HFFc6 (cell line): ENCODE measurements around the gene RRAS2. TPM values are rescaled to one million over a fixed set of nuclear protein-coding genes. Genes with fewer than 3 reads are reported as not detected.

Experiments used
- DNase-seq: peaks from one replicate; pipeline ENCODE4 v3.0.0-alpha.2; 2018
- H3K27ac Mint-ChIP-seq: 2 replicates; pipeline ENCODE4 v1.8.0; 2020; ENCODE audit warnings: mild to moderate bottlenecking, mixed read lengths
- H3K27me3 Mint-ChIP-seq: 2 replicates; pipeline ENCODE4 v1.8.0; 2021; ENCODE audit warnings: mild to moderate bottlenecking, moderate library complexity, mixed read lengths; ENCODE audit not compliant: insufficient read depth
- H3K36me3 Mint-ChIP-seq: 2 replicates; pipeline ENCODE4 v1.8.0; 2021; ENCODE audit warnings: low read depth, mixed read lengths
- H3K4me1 Mint-ChIP-seq: 2 replicates; pipeline ENCODE4 v1.8.0; 2020; ENCODE audit warnings: low read depth, mixed read lengths
- H3K4me3 Mint-ChIP-seq: 2 replicates; pipeline ENCODE4 v1.8.0; 2020; ENCODE audit warnings: mild to moderate bottlenecking, moderate library complexity, mixed read lengths
- H3K9me3 Mint-ChIP-seq: 2 replicates; pipeline ENCODE4 v1.8.0; 2020; ENCODE audit warnings: mild to moderate bottlenecking, mixed read lengths
- total RNA-seq, 6 experiments: library from RNA; stranded (reverse); fragmentation: NEBNext Ultra II Directional; extraction: Animal tissue kit (Norgen Biotek cat#: 25700); gene quantifications; 2 replicates in 1 of 6; 3 replicates in 5 of 6; pipeline ENCODE4 v1.2.3, GENCODE V29; 2021
- TF ChIP-seq, protein P1 (sequence below): fragments of 200-600 bp; sonication (generic); IDR thresholded peaks from 2 replicates; pipeline ENCODE4 v1.5.0; 2021; ENCODE audit warnings: antibody characterized with exemption, mild to moderate bottlenecking

The RRAS2 gene
- total RNA-seq, 6 experiments from 2014 or later = 89.6 to 122 (median 103) TPM

DNA sequence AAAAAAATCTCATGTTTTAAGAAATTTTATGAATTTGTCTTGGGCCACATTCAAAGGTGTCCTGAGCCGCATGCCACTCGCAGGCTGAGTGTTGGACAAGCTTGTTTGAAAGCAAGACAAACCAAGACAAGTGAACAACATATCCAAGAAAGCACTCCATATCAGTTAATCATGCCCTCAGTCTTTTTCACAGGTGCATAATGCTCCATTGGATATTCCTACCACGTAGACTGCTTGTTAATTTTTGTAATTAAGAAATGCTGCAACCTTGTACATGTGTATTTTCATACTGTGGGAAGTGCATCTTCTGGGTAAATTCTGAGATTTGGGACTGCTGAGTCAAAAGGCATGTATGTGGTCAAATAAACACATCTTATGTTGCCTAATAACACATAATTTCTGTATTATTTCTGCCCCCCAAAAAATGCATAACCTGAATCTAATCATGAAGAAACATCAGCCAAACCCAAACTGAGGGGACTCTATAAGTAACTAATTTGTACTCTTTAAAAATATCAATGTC, 8.2 kb downstream of the RRAS2 start:
- Mint-ChIP-seq H3K4me1 (peaks cover 70% of the 10 kb centered on the region), H3K9me3 (peaks cover 20% of the 10 kb centered on the region), H3K27ac (no peak overlapping the region), H3K27me3 (no peaks in the 10 kb centered on the region; the same call in 1 of the 2 replicates), H3K36me3 (peaks cover 54% of the 10 kb centered on the region), H3K4me3 (no peak overlapping the region)
- DNase-seq = no peak
- TF ChIP-seq, protein P1, sequence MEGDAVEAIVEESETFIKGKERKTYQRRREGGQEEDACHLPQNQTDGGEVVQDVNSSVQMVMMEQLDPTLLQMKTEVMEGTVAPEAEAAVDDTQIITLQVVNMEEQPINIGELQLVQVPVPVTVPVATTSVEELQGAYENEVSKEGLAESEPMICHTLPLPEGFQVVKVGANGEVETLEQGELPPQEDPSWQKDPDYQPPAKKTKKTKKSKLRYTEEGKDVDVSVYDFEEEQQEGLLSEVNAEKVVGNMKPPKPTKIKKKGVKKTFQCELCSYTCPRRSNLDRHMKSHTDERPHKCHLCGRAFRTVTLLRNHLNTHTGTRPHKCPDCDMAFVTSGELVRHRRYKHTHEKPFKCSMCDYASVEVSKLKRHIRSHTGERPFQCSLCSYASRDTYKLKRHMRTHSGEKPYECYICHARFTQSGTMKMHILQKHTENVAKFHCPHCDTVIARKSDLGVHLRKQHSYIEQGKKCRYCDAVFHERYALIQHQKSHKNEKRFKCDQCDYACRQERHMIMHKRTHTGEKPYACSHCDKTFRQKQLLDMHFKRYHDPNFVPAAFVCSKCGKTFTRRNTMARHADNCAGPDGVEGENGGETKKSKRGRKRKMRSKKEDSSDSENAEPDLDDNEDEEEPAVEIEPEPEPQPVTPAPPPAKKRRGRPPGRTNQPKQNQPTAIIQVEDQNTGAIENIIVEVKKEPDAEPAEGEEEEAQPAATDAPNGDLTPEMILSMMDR = no peak

GRCh38 chr11:14350215-14350614, 8.8 kb downstream of the RRAS2 start:
- peaks cover 54% of the 10 kb centered on the region for H3K36me3 Mint-ChIP-seq

DNA sequence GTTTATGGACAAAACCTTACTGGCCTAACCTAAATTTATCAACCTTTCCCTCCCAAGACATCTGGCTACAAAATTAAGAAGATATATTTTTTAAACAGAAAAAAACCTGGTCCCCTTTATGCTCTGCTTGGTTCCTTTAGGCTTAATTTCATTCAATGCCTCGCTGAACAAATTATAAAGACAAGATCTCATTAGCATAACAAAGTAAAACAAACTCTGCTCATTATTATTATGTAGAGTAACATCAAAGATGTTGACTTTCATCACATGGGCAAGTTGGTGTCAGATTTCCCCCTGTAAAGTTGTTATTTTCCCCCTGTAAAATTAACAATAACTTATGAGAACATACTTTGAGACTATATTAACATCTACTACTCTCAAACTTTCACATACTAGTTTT, 11.0 kb downstream of the RRAS2 start:
- Mint-ChIP-seq H3K36me3 (peaks cover 58% of the 10 kb centered on the region), H3K27ac (no peak overlapping the region), H3K27me3 (no peaks in the 10 kb centered on the region; the same call in 1 of the 2 replicates), H3K9me3 (peaks cover 24% of the 10 kb centered on the region), H3K4me3 (no peak overlapping the region), H3K4me1 (peaks cover 64% of the 10 kb centered on the region)
- no peak for DNase-seq
- TF ChIP-seq, protein P1 = no peak

More at GRCh38 chr11:14350215-14350614, 8.8 kb downstream of the RRAS2 start:
- no peak for DNase-seq
- no peak overlapping the region for H3K4me3 Mint-ChIP-seq
- H3K27ac Mint-ChIP-seq = no peak overlapping the region
- H3K4me1 Mint-ChIP-seq = peaks cover 70% of the 10 kb centered on the region
- peaks cover 24% of the 10 kb centered on the region for H3K9me3 Mint-ChIP-seq
- H3K27me3 Mint-ChIP-seq = no peaks in the 10 kb centered on the region; the same call in 1 of the 2 replicates
- TF ChIP-seq, protein P1 = no peak

DNA sequence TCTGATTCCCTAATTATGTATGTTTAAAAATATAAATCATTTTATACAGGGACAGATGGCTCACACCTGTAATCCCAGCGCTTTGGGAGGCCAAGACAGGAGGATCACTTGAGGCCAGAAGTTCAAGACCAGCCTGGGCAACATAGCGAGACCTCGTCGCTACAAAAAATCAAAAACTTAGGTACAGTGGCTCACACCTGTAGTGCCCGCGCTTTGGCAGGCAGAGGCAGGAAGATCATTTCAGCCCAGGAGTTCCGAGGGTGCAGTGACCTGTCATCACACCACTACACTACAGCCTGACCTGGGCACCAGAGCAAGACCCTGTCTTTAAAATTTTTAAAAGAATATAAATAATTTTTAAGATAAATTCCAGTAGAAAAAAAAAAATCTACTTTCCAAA, 11.5 kb downstream of the RRAS2 start:
- Mint-ChIP-seq H3K9me3 (peaks cover 24% of the 10 kb centered on the region), H3K27ac (no peak overlapping the region), H3K27me3 (no peaks in the 10 kb centered on the region; the same call in 1 of the 2 replicates), H3K36me3 (peaks cover 58% of the 10 kb centered on the region), H3K4me1 (peaks cover 65% of the 10 kb centered on the region), H3K4me3 (no peak overlapping the region)
- TF ChIP-seq, protein P1 = no peak
- DNase-seq = no peak

DNA sequence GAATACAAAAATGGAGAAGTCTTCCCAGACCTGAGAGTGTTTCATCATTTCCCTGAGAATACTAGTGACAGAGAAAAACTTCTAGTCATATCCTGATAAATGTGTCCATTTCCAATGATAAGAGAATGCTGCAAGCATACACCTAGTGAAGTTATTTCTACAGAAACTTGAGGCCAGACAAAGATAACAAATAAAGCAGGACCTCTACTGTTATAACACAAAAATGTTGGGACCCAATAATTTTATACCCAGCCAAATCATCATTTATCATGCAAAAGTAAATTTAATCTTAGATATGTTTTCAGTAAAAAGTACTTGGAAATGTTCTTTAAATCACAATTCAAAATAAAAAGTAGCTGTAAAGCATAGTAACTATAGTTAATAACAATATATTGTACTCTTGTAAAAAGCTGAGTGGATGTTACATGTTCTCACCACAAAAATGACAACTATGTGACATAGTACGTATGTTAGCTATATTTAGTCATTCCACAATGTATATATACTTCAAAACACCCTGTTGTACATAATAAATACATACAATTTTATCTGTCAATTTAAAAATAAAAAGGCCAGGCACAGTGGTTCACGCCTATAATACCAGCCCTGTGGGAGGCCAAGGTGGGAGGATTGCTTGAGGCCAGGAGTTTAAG, 12.6 kb downstream of the RRAS2 start:
- Mint-ChIP-seq H3K9me3 (peaks cover 24% of the 10 kb centered on the region), H3K36me3 (peaks cover 64% of the 10 kb centered on the region), H3K4me1 (peaks cover 70% of the 10 kb centered on the region), H3K27ac (peak overlapping the region; percentile 73; the same call in 1 of the 2 replicates), H3K27me3 (no peaks in the 10 kb centered on the region; the same call in 1 of the 2 replicates), H3K4me3 (no peak overlapping the region)
- DNase-seq = no peak
- TF ChIP-seq, protein P1 = no peak
